Sigmoid colon (tissue), 7 donors: ENCODE data around the gene CAGE1. TPM values are rescaled to one million over a fixed set of nuclear protein-coding genes. Genes with fewer than 3 reads are reported as not detected.

Experiments used
- DNase-seq: peaks from one replicate; pipeline ENCODE4 v3.0.0-alpha.2; 2019
- H3K27ac ChIP-seq, 4 donors: fragments of 200-600 bp; sonication (generic); one replicate each; pipeline ENCODE4 v1.5.1; 2016 to 2019; ENCODE audit warnings: mild to moderate bottlenecking in 1 of 4
- H3K27me3 ChIP-seq, 3 donors: fragments of 200-600 bp; sonication (generic); one replicate each; pipeline ENCODE4 v1.5.1; 2019; ENCODE audit warnings: mild to moderate bottlenecking in 1 of 3
- H3K36me3 ChIP-seq, 4 donors: fragments of 200-600 bp; sonication (generic); one replicate each; pipeline ENCODE4 v1.5.1; 2016 to 2019
- H3K4me1 ChIP-seq, 4 donors: fragments of 200-600 bp; sonication (generic); one replicate each; pipeline ENCODE4 v1.5.1; 2017 to 2019
- H3K4me3 ChIP-seq, 4 donors: fragments of 200-600 bp; sonication (generic); one replicate each; pipeline ENCODE4 v1.5.1; 2017 to 2019; ENCODE audit warnings: mild to moderate bottlenecking in 2 of 4, moderate library complexity in 1 of 4
- H3K9me3 ChIP-seq, 4 donors: fragments of 200-600 bp in 3 of 4; sonication (generic) in 3 of 4; one replicate each; pipeline versions ENCODE4 v1.5.1 to v1.6.1; 2013 to 2019
- CTCF ChIP-seq, 4 experiments: fragments of 450-650 bp in 3 of 4; fragments of 200-600 bp in 1 of 4; IDR thresholded peaks; one replicate each; pipeline ENCODE4 v1.5.1; 2016 to 2019; ENCODE audit warnings: antibody characterized with exemption in 4 of 4, mild to moderate bottlenecking in 3 of 4, moderate library complexity in 2 of 4
- EP300 ChIP-seq, 4 donors: sonication (generic); formaldehyde crosslinking; IDR thresholded peaks; one replicate each; pipeline ENCODE4 v1.6.1; 2017; ENCODE audit warnings: antibody characterized with exemption in 4 of 4
- POLR2A ChIP-seq, 2 donors: fragments of 450-650 bp; IDR thresholded peaks; one replicate each; pipeline ENCODE4 v1.6.1; 2016; ENCODE audit warnings: antibody characterized with exemption in 2 of 2, mild to moderate bottlenecking in 2 of 2, moderate library complexity in 2 of 2
- POLR2AphosphoS5 ChIP-seq, 4 donors: sonication (generic); formaldehyde crosslinking; IDR thresholded peaks; one replicate each; pipeline ENCODE4 v1.6.1; 2017; ENCODE audit warnings: antibody characterized with exemption in 4 of 4
- WGBS, 2 donors: extraction: QIAGEN DNeasy Blood & Tissue Kit; methylation state at CpG; one replicate each; pipeline ENCODE4 v1.1.7; 2013; 5-methylcytosine and 5-hydroxymethylcytosine counted together
- intact Hi-C: fragments of 100-400 bp; cut with DNase I; formaldehyde crosslinking; loops from one replicate; pipeline ENCODE4 v1.15.1; 2023
- polyA plus RNA-seq, 3 donors: library from polyadenylated mRNA; stranded (reverse); fragments of 200-250 nt; gene quantifications; one replicate each; pipeline ENCODE4 v1.2.3, GENCODE V29; 2013
- total RNA-seq, 4 donors: library from RNA; depleted of rRNA; stranded (reverse); fragments of >200 nt; gene quantifications; one replicate each; pipeline ENCODE4 v1.1.0, GENCODE V29; 2016
- donor health status: healthy with polysubstance abuse.
- donor health status: Bipolar disorder and iron deficiency.
- donor health status: healthy.

The CAGE1 gene
- total and polyA plus RNA-seq, 7 donors = 0.04 TPM; not detected in 6

GRCh38 chr6:7285416-7285815 is 104.1 kb downstream of the CAGE1 start:
- Histone ChIP-seq H3K36me3 (peaks cover 0 to 60% (median 12%) of the 10 kb centered on the region in 4 donors), H3K27me3 (no peaks in the 10 kb centered on the region), H3K27ac (no peak overlapping the region), H3K4me1 (no peaks in the 10 kb centered on the region), H3K9me3 (no peaks in the 10 kb centered on the region), H3K4me3 (no peak overlapping the region)
- DNase-seq = no peak
- TF ChIP-seq POLR2A (IDR thresholded peaks at IDR 0.05) (no peak), CTCF (IDR thresholded peaks at IDR 0.05) (no peak), EP300 (IDR thresholded peaks at IDR 0.05) (no peak), POLR2AphosphoS5 (IDR thresholded peaks at IDR 0.05) (no peak)
- intact Hi-C loops = no loop called here
- WGBS, 2 donors = 95 to 96% methylated on average over 6 of the region's 6 CpGs

- TF ChIP-seq CTCF (IDR thresholded peaks at IDR 0.05) = no peak
- no peak for TF ChIP-seq POLR2A (IDR thresholded peaks at IDR 0.05)
- no peak for TF ChIP-seq POLR2AphosphoS5 (IDR thresholded peaks at IDR 0.05)
- TF ChIP-seq EP300 (IDR thresholded peaks at IDR 0.05) = no peak
- WGBS, 2 donors = 87 to 91% methylated on average over 2 of the region's 2 CpGs
- no peak for DNase-seq
- Histone ChIP-seq H3K9me3 (no peaks in the 10 kb centered on the region), H3K4me3 (no peak overlapping the region), H3K27ac (no peak overlapping the region), H3K4me1 (peaks cover 0 to 3% (median 0%) of the 10 kb centered on the region in 4 donors), H3K27me3 (no peaks in the 10 kb centered on the region), H3K36me3 (peaks cover 0 to 42% (median 4%) of the 10 kb centered on the region in 4 donors)
- intact Hi-C loops = no loop called here
These were observed 105.9 kb downstream of the CAGE1 start for GRCh38 chr6:7283676-7284075.

GRCh38 chr6:7282097-7282906 is 107.2 kb downstream of the CAGE1 start:
- no peak for DNase-seq
- intact Hi-C loops = no loop called here
- H3K27ac ChIP-seq = no peak overlapping the region
- WGBS, 2 donors = 61 to 88% methylated on average over 10 of the region's 10 CpGs
- peaks cover 0 to 4% (median 0%) of the 10 kb centered on the region in 4 donors for H3K4me1 ChIP-seq
- H3K9me3 ChIP-seq = no peaks in the 10 kb centered on the region
- H3K36me3 ChIP-seq = peaks cover 0 to 29% (median 0%) of the 10 kb centered on the region in 4 donors
- H3K27me3 ChIP-seq = no peaks in the 10 kb centered on the region
- TF ChIP-seq EP300 (IDR thresholded peaks at IDR 0.05) (no peak), POLR2AphosphoS5 (IDR thresholded peaks at IDR 0.05) (no peak), CTCF (IDR thresholded peaks at IDR 0.05) (no peak), POLR2A (IDR thresholded peaks at IDR 0.05) (no peak)
- no peak overlapping the region for H3K4me3 ChIP-seq

Other genes with a start within 250 kb of the CAGE1 start
- 10 to 100 TPM; 24.1 to 53.9 (median 33.3) TPM for gene SSR1, start 76.5 kb downstream of the CAGE1 start, total RNA-seq
- gene SSR1, start 76.5 kb downstream of the CAGE1 start, polyA plus RNA-seq = 10 to 100 TPM; 10.8 to 55.1 (median 24.3) TPM
- 10 to 100 TPM; 14.7 to 16.9 (median 15.9) TPM for gene RIOK1, start 66 bp upstream of the CAGE1 start, total RNA-seq
- gene RIOK1, start 66 bp upstream of the CAGE1 start, polyA plus RNA-seq = 10 to 100 TPM; 10.2 to 16.0 (median 11.6) TPM
- gene DSP, start 151.9 kb upstream of the CAGE1 start, total RNA-seq = 1 to 10 TPM; 4.2 to 5.0 (median 5.0) TPM
- 10 to 100 TPM; 39.0 to 61.3 (median 42.4) TPM for gene DSP, start 151.9 kb upstream of the CAGE1 start, polyA plus RNA-seq
- 10 to 100 TPM; 12.5 to 18.6 (median 17.4) TPM for gene SNRNP48, start 200.5 kb upstream of the CAGE1 start, total RNA-seq
- 1 to 10 TPM; 7.8 to 8.7 (median 8.1) TPM for gene SNRNP48, start 200.5 kb upstream of the CAGE1 start, polyA plus RNA-seq